Hypothalamus (tissue), 51 donors: ENCODE data around the gene ZP1.

ENCODE experiments used
- DNase-seq, 51 donors: peaks; one replicate each; lab custom pipeline; 2025; lab: John Stamatoyannopoulos, UW

ZP1 gene

DNA sequence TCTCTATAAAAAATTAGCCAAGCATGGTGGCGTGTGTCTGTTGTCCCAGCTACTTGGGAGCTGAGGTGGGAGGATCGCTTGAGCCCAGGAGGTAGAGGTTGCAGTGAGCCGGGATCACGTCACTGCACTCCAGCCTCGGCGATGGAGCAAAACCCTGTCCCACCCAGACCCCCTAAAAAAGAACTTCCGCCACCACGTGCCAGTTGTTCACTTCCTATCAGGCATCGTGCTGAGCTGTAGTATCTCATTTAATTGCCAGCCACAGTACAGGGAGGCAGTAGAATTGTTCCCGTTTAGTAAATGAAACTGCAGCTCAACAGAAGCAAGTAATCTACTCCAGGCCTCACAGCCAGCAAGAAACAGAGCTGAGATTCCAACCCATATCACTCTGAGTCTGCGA, 53.9 kb downstream of the ZP1 start:
- no peak for DNase-seq

DNA sequence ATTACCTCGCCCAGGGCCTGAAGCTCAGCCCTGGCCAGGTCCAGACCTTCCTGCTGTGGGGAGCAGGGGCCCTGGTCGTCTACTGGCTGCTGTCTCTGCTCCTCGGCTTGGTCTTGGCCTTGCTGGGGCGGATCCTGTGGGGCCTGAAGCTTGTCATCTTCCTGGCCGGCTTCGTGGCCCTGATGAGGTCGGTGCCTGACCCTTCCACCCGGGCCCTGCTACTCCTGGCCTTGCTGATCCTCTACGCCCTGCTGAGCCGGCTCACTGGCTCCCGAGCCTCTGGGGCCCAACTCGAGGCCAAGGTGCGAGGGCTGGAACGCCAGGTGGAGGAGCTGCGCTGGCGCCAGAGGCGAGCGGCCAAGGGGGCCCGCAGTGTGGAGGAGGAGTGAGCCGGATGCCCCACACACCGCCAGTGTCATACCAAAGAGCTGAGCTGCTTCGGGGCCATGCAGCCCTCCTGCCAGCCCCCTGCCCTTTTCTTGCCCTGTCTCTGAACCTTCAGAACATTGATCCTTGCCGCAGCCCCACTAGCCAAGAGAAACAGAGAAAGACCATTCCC, 54.5 kb downstream of the ZP1 start:
- DNase-seq = no peak

DNA sequence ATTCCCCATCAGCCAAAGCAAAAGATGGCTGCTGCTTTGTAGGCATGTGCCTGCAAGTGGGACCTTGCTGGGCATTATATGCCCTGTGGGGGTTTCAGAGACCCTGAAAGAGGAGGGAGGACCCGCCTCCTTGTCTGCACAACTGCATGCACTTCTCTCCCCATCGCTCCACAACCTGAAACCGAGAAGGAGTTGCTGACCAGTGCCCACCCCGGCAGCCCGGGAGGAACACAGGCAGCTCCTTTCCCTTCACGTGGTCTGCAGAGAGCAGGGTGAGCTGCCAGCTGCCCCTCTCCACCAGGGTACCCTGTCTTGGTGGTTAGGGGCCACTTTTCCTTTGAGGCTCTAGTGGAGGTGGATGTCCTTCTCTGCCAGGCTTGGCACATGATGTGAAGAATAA, 55.6 kb downstream of the ZP1 start:
- no peak for DNase-seq

DNA sequence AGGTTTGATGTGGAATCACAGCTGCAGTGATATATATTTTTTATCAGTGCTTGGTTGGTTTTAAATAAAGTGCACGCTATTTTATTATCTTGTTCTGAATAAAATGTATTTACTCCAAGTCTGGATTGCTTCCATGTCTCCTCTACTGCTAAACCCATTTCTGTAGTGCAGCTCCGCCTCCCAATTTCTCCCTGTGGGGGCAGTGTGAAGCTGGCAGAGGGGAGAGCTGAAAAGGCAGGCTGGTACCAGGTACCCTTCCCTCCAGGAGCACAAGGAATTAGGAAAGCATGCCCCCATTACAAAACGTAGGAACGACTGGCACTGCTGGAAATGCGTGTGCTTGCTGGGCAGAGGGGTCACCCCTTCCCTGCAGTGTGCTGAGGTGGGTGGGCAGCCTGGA, 56.0 kb downstream of the ZP1 start:
- no peak for DNase-seq

- DNase-seq = no peak
These were observed 56.4 kb downstream of the ZP1 start for GRCh38 chr11:60923800-60924109.

DNA sequence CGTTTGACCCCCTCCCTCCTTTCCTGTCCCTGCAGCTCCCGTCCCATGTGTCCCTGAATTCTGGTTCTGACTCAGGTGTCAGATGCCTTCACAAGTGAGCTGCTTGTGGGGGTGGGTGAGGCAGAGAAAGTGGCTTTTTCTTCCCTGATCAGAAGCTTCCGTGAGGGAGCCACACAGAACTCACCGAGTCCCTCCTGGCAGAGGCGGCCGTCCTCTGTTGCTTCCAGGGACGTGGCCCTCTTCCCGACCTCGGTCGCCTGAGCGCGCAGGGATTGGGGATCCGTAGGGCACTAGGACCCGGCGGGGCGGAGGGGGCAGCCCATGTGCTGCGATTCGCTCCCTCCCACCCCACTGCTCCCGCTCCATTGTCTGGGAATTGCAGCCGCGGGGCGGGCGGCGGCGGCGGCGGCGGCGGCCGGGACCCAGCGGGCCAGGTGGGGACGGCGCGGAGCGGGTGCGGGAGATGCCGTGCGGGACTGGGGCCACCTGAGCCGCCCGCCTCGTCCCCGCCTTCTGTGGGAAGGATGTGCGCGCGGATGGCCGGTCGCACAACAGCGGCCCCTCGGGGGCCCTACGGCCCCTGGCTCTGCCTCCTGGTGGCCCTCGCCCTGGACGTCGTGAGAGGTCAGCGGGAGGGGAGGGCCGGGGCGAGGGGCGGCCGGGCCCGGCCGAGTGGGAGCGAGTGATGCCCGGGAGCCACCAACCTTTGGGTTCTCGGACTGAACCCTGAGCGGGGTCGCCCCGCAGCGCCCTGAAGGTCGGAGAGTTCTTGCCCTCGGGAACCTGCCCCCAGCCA, 57.0 kb downstream of the ZP1 start, which contains the start of gene TMEM132A:
Gene TMEM132A (plus strand): TSS at position 351 of the 796 bp plus-strand sequence. CDS start 174 bp downstream, at position 525.
- DNase-seq = peak in 48 of 51 donors; percentile 16 to 89 (median 70)
